Effector memory CD8-positive, alpha-beta T cell (primary cell): Measurements from ENCODE around the gene AKR1C2.
"Not testable (repeated sequence)": the region's sequence is repeated elsewhere in the genome, so short reads cannot be mapped to it uniquely, and the experiment has no call there.

Experiments used
- ATAC-seq: fragments of 150-1000 bp; cut with Tn5 transposase; replicated peaks from 2 replicates; pipeline ENCODE4 v1.10.0; 2021; ENCODE audit warnings: mild to moderate bottlenecking, moderate library complexity
- DNase-seq, 3 experiments: peaks; one replicate each; pipeline ENCODE4 v3.0.0; 2021
- H3K27ac Mint-ChIP-seq, 2 donors: one replicate each; pipeline ENCODE4 v1.8.0; 2022; ENCODE audit warnings: mild to moderate bottlenecking in 2 of 2, mixed read lengths in 2 of 2, moderate library complexity in 2 of 2
- H3K27me3 Mint-ChIP-seq, 2 donors: one replicate each; pipeline ENCODE4 v1.8.0; 2022; ENCODE audit warnings: mixed read lengths in 2 of 2
- H3K36me3 Mint-ChIP-seq: one replicate; pipeline ENCODE4 v1.8.0; 2022; ENCODE audit warnings: mild to moderate bottlenecking, moderate library complexity, mixed read lengths; ENCODE audit not compliant: insufficient read depth
- H3K4me1 Mint-ChIP-seq, 2 donors: one replicate each; pipeline ENCODE4 v1.8.0; 2022; ENCODE audit warnings: low read depth in 2 of 2, mixed read lengths in 2 of 2
- H3K4me3 Mint-ChIP-seq, 2 donors: one replicate each; pipeline ENCODE4 v1.8.0; 2022; ENCODE audit warnings: mild to moderate bottlenecking in 2 of 2, mixed read lengths in 2 of 2, moderate library complexity in 2 of 2
- H3K9me3 Mint-ChIP-seq, 2 donors: one replicate each; pipeline ENCODE4 v1.8.0; 2022; ENCODE audit warnings: mixed read lengths in 2 of 2
- total RNA-seq, 9 experiments: gene quantifications; one replicate each; lab custom pipeline; 2026; lab: John Stamatoyannopoulos, UW

The AKR1C2 gene
- 0 to 0.38 (median 0) reads per million in 9 experiments for total RNA-seq

DNA sequence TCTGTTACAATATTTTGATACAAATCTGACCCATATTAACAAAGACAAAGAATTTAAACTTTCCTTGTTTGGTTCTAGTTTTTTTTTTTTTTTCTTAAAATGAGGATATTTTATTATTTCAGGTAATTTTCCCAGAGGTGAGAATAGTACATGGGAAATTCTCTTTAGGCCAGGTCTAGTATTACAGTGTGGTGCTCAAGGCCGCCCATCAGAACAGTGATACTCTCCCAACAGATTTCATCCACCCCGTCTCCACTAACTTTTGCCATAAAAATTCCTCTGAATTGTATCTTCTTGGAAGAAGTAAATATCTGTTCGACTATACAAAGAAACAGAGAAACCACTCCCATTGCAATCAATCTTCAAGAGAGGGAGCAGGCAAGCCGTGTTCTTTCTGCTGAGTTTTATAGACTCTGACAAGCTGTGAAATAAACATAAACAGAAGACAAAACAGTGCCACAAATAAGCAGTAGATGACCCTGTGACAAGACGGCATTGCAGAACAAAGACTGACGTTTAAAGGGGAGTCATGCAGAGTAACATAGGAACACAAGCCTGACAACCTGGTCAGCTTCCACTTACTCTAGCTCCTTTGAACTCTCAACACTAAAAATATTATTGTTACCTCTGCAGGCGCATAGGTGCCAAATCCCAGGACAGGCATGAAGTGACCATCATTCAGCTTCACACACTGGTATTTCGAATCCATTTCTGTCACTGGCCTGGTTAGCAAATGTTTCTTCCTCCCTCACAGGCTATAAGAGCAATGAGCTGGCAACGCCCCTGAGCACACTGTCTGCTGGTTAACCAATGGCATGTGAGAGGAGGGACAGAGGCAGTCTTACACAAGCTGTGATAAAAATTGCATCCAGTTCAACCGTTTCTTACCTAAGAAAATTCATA lies at the start of gene AKR1C2:
Gene AKR1C2 (minus strand): TSS at position 731 of the 903 bp plus-strand sequence. CDS start 22 bp downstream, at position 709.
- H3K4me3 Mint-ChIP-seq, H3K36me3 Mint-ChIP-seq, H3K9me3 Mint-ChIP-seq, ATAC-seq, H3K4me1 Mint-ChIP-seq, DNase-seq: not testable (repeated sequence)
- H3K27me3 Mint-ChIP-seq = peaks cover 12 to 17% of the 10 kb centered on the region in 2 donors
- peak within 1 kb of the TSS in 1 of 2 donors; percentile 42 for H3K27ac Mint-ChIP-seq

DNA sequence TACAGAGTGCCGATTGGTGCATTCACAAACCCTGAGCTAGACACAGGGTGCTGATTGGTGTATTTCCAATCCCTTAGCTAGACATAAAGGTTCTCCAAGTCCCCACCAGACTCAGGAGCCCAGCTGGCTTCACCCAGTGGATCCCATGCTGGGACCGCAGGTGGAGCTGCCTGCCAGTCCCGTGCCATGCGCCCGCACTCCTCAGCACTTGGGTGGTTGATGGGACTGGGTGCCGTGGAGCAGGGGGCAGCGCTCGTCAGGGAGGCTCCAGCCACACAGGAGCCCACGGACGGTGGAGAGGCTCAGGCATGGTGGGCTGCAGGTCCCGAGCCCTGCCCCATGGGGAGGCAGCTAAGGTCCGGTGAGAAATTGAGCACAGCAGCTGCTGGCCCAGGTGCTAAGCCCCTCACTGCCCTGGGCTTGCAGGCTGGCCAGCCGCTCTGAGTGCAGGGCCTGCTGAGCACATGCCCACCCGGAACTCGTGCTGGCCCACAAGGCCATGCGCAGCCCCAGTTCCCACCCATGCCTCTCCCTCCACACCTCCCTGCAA lies 49.4 kb upstream of the AKR1C2 start:
- not testable (repeated sequence) for H3K27me3 Mint-ChIP-seq, H3K27ac Mint-ChIP-seq, H3K36me3 Mint-ChIP-seq, H3K4me1 Mint-ChIP-seq, H3K9me3 Mint-ChIP-seq, H3K4me3 Mint-ChIP-seq, ATAC-seq, DNase-seq

DNA sequence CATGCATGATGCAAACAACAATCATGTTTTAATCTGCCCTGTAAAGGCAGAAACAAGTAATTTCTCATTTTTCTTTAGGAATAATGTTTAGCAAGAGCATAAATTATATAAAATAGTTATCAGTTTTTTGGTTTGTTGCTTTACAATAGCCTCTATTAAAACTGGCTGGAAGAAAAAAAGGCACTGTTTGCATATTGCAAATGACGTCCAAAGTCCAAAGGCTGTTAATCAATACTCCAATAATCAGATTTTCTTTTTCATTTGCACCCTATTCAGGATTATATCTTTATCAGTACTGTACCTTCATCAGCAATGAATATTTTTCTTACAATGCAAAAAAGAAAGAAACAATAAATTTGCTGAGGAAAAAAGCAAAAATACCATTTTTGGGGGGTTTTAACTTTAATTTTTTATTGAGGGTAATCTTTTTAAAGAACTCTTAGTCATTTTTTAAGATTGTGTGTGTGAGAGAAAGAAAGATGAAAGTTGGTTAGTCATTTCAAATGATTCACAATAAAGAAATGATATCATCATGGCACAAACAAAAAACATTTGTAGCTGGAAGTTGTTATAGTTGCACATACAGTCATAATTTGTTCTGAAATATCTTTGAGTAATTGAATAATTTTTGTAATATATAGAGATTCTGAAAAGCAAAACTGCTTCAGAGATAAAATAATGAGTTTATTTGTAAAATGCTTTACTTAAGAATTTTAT lies 44.4 kb upstream of the AKR1C2 start:
- H3K27me3 Mint-ChIP-seq = peaks cover 0 to 11% of the 10 kb centered on the region in 2 donors

DNA sequence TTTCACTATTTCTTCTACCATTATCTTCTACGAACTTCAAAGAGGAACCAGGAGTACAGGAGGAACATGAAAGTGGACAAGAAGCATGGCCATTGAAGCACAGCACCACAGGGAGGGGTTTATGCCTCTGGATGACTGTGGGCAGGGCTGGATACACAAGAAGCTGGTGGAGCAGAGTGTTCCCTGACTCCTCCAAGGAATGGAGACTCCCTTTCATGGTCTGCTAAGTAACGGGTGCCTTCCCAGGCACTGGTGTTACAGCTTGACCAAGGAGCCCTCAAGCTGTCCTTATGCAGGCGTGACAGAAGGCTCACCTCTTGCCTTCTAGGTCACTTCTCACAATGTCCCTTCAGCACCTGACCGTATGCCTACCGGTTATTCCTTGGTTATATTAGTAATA lies 43.4 kb upstream of the AKR1C2 start:
- H3K27me3 Mint-ChIP-seq = peaks cover 0 to 11% of the 10 kb centered on the region in 2 donors
- DNase-seq, ATAC-seq, H3K4me3 Mint-ChIP-seq, H3K4me1 Mint-ChIP-seq, H3K9me3 Mint-ChIP-seq, H3K27ac Mint-ChIP-seq, H3K36me3 Mint-ChIP-seq: not testable (repeated sequence)

More for the DNA sequence above, 44.4 kb upstream of the AKR1C2 start:
- H3K9me3 Mint-ChIP-seq = no peaks in the 10 kb centered on the region
- H3K27ac Mint-ChIP-seq = no peak overlapping the region
- H3K36me3 Mint-ChIP-seq = no peaks in the 10 kb centered on the region
- no peaks in the 10 kb centered on the region for H3K4me1 Mint-ChIP-seq
- no peak overlapping the region for H3K4me3 Mint-ChIP-seq
- ATAC-seq (no peak), DNase-seq (no peak)

DNA sequence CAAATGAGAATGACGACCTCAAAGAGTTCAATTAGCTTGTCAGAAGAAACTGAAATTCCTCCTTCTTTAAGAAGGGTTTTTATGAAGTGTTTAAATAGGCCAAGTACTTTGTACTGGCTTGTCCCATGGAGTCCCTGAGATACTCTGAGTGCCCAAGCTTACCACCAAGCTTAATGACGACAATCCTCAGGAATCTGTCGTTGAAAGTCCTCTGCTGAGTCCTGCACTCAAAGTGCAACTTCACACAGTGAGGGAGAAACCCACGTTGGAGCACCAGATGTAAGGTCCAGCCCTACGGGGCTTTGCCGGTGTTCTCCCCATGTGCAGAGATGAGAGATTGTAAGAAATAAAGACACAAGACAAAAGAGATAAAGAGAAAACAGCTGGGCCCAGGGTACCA lies 42.8 kb upstream of the AKR1C2 start:
- Mint-ChIP-seq H3K27me3 (peaks cover 0 to 16% of the 10 kb centered on the region in 2 donors), H3K4me3 (no peak overlapping the region), H3K27ac (no peak overlapping the region), H3K4me1 (peaks cover 0 to 1% of the 10 kb centered on the region in 2 donors), H3K36me3 (no peaks in the 10 kb centered on the region), H3K9me3 (no peaks in the 10 kb centered on the region)
- no peak for ATAC-seq
- DNase-seq = no peak

DNA sequence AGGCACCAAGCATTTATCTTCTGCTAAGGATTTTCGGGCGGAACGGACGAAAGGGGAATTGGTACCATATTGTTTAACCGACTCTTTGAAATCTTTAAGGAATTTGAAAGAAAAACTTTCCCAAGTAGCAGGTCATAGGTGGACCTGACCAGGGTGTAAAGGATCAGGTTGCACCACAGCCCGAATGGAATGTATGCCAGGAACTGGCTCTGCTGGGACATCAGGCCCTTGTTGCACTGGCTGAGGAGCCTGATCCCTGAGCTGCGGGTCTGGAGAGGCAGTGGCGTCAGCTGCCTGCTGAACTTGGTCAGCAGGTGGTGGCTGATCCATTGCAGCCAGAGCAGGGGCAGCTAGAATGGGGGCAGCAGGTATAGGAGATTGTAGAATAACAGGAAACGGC lies 41.4 kb upstream of the AKR1C2 start:
- no peak for DNase-seq
- H3K4me1 Mint-ChIP-seq = peaks cover 0 to 5% of the 10 kb centered on the region in 2 donors
- ATAC-seq = no peak
- no peaks in the 10 kb centered on the region for H3K36me3 Mint-ChIP-seq
- peaks cover 0 to 21% of the 10 kb centered on the region in 2 donors for H3K27me3 Mint-ChIP-seq
- H3K9me3 Mint-ChIP-seq = no peaks in the 10 kb centered on the region
- no peak overlapping the region for H3K27ac Mint-ChIP-seq
- H3K4me3 Mint-ChIP-seq = no peak overlapping the region

DNA sequence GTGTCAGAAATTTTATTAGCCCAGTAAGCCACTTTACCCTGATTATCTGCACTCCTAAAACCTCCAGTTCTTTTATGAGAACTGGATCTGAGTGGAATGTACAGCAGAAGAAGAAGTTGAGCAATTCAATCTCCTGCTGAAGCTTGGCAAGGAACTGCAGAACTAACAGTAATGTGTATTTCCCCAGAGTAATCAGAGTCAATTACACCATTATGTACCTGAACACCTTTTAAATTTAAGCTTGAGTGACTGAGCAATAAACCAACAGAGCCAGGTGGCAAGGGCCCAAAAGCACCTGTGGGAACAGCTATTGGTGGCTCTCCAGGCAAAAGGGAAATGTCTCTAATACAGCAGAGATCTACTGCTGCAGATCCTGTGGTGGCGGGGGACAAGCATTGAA lies 40.1 kb upstream of the AKR1C2 start:
- ATAC-seq (no peak), DNase-seq (no peak)
- peaks cover 0 to 21% of the 10 kb centered on the region in 2 donors for H3K27me3 Mint-ChIP-seq
- no peaks in the 10 kb centered on the region for H3K36me3 Mint-ChIP-seq
- no peaks in the 10 kb centered on the region for H3K9me3 Mint-ChIP-seq
- peaks cover 0 to 5% of the 10 kb centered on the region in 2 donors for H3K4me1 Mint-ChIP-seq
- no peak overlapping the region for H3K4me3 Mint-ChIP-seq
- H3K27ac Mint-ChIP-seq = no peak overlapping the region

DNA sequence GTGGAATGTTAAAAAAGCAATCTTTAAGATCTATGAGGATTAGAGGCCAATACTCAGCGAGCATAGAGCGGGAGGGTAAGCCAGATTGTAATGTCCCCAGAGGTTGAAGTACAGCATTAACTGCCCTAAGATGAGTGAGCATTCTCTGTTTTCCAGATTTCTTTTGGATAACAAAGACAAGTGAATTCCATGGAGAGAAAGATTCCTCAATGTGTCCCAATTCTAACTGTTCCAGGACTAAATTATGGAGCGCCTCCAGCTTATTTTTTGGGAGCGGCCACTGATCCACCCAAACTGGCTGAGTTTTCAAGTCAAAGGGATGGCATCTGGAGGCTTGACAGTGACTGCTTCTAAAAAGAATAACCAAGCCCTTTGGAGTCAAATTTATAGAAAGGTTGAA lies 39.3 kb upstream of the AKR1C2 start:
- peaks cover 0 to 21% of the 10 kb centered on the region in 2 donors for H3K27me3 Mint-ChIP-seq
- no peaks in the 10 kb centered on the region for H3K36me3 Mint-ChIP-seq
- H3K4me1 Mint-ChIP-seq = peaks cover 0 to 5% of the 10 kb centered on the region in 2 donors
- ATAC-seq (no peak), DNase-seq (no peak)
- no peak overlapping the region for H3K27ac Mint-ChIP-seq
- no peaks in the 10 kb centered on the region for H3K9me3 Mint-ChIP-seq
- H3K4me3 Mint-ChIP-seq = no peak overlapping the region

DNA sequence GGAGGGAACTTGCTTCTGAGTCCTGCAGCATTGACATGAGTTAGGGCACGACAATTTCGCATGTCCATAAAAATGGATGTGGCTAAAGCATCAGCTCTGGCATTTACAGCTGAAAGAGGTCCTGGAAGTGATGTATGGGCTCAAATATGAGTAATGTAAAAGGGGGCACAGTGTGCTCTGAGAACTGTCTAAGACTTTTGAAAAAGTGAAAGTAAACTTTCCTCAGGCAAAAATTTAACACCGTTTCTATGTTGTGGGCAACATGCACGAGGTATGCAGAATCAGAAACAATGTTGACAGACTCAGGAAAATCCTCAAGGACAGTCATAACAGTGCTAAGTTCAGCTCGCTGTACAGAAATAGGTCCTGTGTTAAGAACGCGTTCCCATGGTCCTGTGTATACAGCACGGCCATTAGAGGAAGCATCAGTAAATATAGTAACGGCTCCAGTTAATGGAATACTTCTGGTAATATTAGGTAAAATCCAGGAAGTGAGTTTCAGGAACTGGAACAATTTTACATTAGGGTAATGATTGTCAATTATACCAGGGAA lies 37.9 kb upstream of the AKR1C2 start:
- Mint-ChIP-seq H3K4me1 (peaks cover 0 to 5% of the 10 kb centered on the region in 2 donors), H3K27ac (no peak overlapping the region), H3K4me3 (no peak overlapping the region), H3K27me3 (peaks cover 0 to 33% of the 10 kb centered on the region in 2 donors), H3K36me3 (no peaks in the 10 kb centered on the region), H3K9me3 (no peaks in the 10 kb centered on the region)
- no peak for ATAC-seq
- DNase-seq = no peak

DNA sequence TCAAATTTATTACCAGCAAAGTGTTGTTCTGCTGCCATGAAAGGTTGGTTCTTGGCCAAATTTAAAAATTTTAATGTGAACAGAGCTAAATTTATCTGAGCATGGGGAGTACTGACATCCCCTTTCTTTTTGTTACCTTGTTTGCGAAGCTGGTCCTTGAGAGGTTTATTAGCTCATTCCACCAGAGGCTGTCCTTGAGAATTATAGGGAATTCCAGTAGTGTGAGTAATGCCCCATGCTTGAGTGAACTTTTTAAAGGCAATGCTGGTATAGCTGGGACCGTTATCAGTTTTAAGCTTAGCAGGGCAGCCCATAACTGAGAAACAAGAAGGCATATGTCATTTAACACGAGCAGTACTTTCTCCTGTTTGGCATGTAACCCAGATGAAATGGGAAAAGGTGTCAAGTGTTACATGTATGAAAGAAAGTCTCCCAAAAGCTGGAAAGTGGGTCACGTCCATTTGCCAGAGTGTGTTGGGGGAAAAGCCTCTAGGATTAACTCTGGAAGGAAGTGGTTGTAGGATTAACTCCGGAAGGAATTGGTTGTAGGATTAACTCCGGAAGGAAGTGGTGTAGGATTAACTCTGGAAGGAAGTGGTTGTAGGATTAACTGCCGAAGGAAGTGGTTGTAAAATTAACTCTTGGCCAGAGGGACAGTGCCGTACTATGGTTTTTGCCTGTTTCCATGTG lies 37.3 kb upstream of the AKR1C2 start:
- no peak for ATAC-seq
- Mint-ChIP-seq H3K36me3 (no peaks in the 10 kb centered on the region), H3K4me3 (no peak overlapping the region), H3K9me3 (no peaks in the 10 kb centered on the region), H3K27ac (no peak overlapping the region), H3K27me3 (peaks cover 0 to 33% of the 10 kb centered on the region in 2 donors), H3K4me1 (peaks cover 0 to 5% of the 10 kb centered on the region in 2 donors)
- no peak for DNase-seq

DNA sequence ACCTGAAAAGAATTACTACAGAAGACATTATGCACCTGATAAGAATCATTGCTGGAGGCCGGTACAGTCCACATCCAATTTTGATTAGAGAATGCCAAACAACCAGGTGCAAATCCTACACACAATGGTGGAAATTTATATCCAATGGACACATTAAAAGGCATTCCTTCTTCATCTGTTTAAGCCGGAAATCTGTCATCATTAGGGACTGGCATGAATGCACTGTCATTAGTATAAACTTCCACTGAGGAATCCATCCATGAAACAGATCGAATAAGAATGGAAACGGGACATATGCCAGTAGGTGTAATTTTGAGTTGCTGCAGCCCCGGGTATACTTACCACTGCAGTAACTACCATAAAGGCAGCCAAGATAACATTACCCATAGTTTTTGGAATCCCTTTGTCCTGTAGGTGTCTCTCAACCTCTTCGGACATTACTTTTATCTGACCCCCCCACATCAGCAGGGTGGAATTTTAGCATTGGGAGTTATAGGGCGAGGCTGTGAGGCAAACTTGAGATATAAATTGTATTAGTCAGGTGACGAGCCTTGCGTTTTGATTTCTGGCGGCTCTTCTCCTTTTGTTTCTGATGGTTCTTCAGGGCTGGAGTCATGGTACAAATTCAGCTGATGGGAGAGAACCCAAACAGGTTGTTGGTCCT lies 36.5 kb upstream of the AKR1C2 start:
- DNase-seq = no peak
- H3K9me3 Mint-ChIP-seq = peaks cover 6 to 7% of the 10 kb centered on the region in 2 donors
- H3K27me3 Mint-ChIP-seq = peaks cover 0 to 25% of the 10 kb centered on the region in 2 donors
- peaks cover 0 to 5% of the 10 kb centered on the region in 2 donors for H3K4me1 Mint-ChIP-seq
- no peaks in the 10 kb centered on the region for H3K36me3 Mint-ChIP-seq
- H3K27ac Mint-ChIP-seq = no peak overlapping the region
- H3K4me3 Mint-ChIP-seq = no peak overlapping the region
- ATAC-seq = no peak

DNA sequence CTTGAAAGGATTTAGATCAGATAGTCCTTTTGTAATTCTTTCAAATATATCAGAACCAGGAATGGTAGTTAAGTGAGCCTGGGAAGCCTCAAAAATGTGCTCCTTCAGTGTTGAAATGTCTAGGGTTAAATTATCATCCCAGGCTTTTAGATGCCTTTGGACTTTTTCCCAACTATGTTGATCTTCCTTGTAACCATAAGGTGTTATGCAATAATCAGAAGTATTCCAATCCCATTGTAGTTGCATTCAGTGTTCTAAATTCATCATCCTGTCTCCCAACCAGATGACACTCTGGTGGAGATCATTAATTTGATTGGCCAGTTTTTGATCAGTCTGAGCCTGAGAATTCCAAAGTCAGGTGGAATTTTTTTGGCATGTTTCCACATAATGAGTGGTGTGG lies 35.1 kb upstream of the AKR1C2 start:
- Mint-ChIP-seq H3K9me3 (peaks cover 7 to 10% of the 10 kb centered on the region in 2 donors), H3K27me3 (peaks cover 0 to 23% of the 10 kb centered on the region in 2 donors)

More for the DNA sequence above, 35.1 kb upstream of the AKR1C2 start:
- Mint-ChIP-seq H3K4me1 (peaks cover 0 to 5% of the 10 kb centered on the region in 2 donors), H3K36me3 (no peaks in the 10 kb centered on the region), H3K27ac (no peak overlapping the region), H3K4me3 (no peak overlapping the region)
- ATAC-seq (no peak), DNase-seq (no peak)
